ENCODE results near the gene EMC6. TPM values are rescaled to one million over a fixed set of nuclear protein-coding genes. Genes with fewer than 3 reads are reported as not detected.
A peak's percentile ranks its signal among the peaks of the same experiment; 100 is the strongest.

Gene EMC6
- total RNA-seq, 1 donor: 13.8 TPM

- TF ChIP-seq, protein P1, sequence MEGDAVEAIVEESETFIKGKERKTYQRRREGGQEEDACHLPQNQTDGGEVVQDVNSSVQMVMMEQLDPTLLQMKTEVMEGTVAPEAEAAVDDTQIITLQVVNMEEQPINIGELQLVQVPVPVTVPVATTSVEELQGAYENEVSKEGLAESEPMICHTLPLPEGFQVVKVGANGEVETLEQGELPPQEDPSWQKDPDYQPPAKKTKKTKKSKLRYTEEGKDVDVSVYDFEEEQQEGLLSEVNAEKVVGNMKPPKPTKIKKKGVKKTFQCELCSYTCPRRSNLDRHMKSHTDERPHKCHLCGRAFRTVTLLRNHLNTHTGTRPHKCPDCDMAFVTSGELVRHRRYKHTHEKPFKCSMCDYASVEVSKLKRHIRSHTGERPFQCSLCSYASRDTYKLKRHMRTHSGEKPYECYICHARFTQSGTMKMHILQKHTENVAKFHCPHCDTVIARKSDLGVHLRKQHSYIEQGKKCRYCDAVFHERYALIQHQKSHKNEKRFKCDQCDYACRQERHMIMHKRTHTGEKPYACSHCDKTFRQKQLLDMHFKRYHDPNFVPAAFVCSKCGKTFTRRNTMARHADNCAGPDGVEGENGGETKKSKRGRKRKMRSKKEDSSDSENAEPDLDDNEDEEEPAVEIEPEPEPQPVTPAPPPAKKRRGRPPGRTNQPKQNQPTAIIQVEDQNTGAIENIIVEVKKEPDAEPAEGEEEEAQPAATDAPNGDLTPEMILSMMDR (IDR thresholded peaks at IDR 0.05; ENCODE audit: extremely low read depth, low read depth, low read length): no peak
- DNase-seq (ENCODE audit: insufficient read length, low spot score, missing footprints): peak; percentile 75
- no peak overlapping the region for H3K27ac ChIP-seq (ENCODE audit: low read depth, low read length)
Observed at GRCh38 chr17:3685174-3685573, 16.6 kb downstream of the EMC6 start.

GRCh38 chr17:3688027-3688553 lies 19.5 kb downstream of the EMC6 start:
- Histone ChIP-seq H2AFZ (ENCODE audit: low read length) (peak overlapping the region; percentile 29), H3K79me2 (ENCODE audit: insufficient read depth, low read length) (no peaks in the 10 kb centered on the region), H3K9me3 (ENCODE audit: low read depth, low read length) (no peaks in the 10 kb centered on the region), H4K20me1 (ENCODE audit: insufficient read depth, low read length) (no peaks in the 10 kb centered on the region), H3K4me1 (ENCODE audit: insufficient read depth, low read length) (no peaks in the 10 kb centered on the region), H3K27ac (ENCODE audit: low read depth, low read length) (no peak overlapping the region), H3K4me3 (ENCODE audit: insufficient read depth, low read length) (no peak overlapping the region), H3K27me3 (ENCODE audit: insufficient read depth, low read length) (peaks cover 4% of the 10 kb centered on the region), H3K36me3 (ENCODE audit: insufficient read depth, low read length) (no peaks in the 10 kb centered on the region), H3K4me2 (ENCODE audit: insufficient read depth, low read length) (no peak overlapping the region)
- TF ChIP-seq, protein P1 (IDR thresholded peaks at IDR 0.05; ENCODE audit: extremely low read depth, low read depth, low read length): no peak
- peak; percentile 92 for DNase-seq (ENCODE audit: insufficient read length, low spot score, missing footprints)

More at GRCh38 chr17:3685174-3685573, 16.6 kb downstream of the EMC6 start:
- H3K9me3 ChIP-seq (ENCODE audit: low read depth, low read length): no peaks in the 10 kb centered on the region
- H3K4me2 ChIP-seq (ENCODE audit: insufficient read depth, low read length): no peak overlapping the region
- no peaks in the 10 kb centered on the region for H3K36me3 ChIP-seq (ENCODE audit: insufficient read depth, low read length)
- H3K79me2 ChIP-seq (ENCODE audit: insufficient read depth, low read length): no peaks in the 10 kb centered on the region
- no peak overlapping the region for H2AFZ ChIP-seq (ENCODE audit: low read length)
- peaks cover 4% of the 10 kb centered on the region for H3K27me3 ChIP-seq (ENCODE audit: insufficient read depth, low read length)
- no peaks in the 10 kb centered on the region for H3K4me1 ChIP-seq (ENCODE audit: insufficient read depth, low read length)
- H3K4me3 ChIP-seq (ENCODE audit: insufficient read depth, low read length): no peak overlapping the region
- no peaks in the 10 kb centered on the region for H4K20me1 ChIP-seq (ENCODE audit: insufficient read depth, low read length)

DNA sequence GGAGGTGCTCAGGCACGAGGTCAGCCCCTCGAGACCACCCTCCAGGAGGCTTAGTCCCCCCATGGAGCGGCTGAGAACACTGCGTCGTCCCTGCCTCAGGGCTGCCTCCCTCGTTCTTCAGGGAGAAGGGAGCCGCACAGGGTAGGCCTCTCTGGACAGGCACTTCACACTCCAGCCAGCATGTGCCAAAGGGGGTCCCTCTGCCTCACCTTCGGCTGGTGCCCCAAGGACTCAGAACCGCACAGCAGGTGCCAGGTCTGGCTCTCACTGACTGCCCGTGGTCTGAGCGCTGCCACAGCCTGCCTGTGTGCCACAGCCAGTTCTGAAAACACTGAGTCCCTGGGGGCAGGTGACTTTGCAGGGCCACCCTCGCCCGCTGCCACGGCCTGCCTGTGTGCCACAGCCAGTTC lies 20.2 kb downstream of the EMC6 start:
- no peak overlapping the region for H3K27ac ChIP-seq (ENCODE audit: low read depth, low read length)
- DNase-seq (ENCODE audit: insufficient read length, low spot score, missing footprints): peak; percentile 80
- H3K4me3 ChIP-seq (ENCODE audit: insufficient read depth, low read length): no peak overlapping the region
- H3K9me3 ChIP-seq (ENCODE audit: low read depth, low read length): no peaks in the 10 kb centered on the region
- no peaks in the 10 kb centered on the region for H4K20me1 ChIP-seq (ENCODE audit: insufficient read depth, low read length)
- no peaks in the 10 kb centered on the region for H3K36me3 ChIP-seq (ENCODE audit: insufficient read depth, low read length)
- H3K4me2 ChIP-seq (ENCODE audit: insufficient read depth, low read length): no peak overlapping the region
- no peaks in the 10 kb centered on the region for H3K4me1 ChIP-seq (ENCODE audit: insufficient read depth, low read length)
- peaks cover 5% of the 10 kb centered on the region for H3K27me3 ChIP-seq (ENCODE audit: insufficient read depth, low read length)
- TF ChIP-seq, protein P1 (IDR thresholded peaks at IDR 0.05; ENCODE audit: extremely low read depth, low read depth, low read length): no peak
- no peak overlapping the region for H2AFZ ChIP-seq (ENCODE audit: low read length)
- no peaks in the 10 kb centered on the region for H3K79me2 ChIP-seq (ENCODE audit: insufficient read depth, low read length)

GRCh38 chr17:3689262-3690093 lies 20.9 kb downstream of the EMC6 start:
- Histone ChIP-seq H3K27ac (ENCODE audit: low read depth, low read length) (no peak overlapping the region), H3K4me2 (ENCODE audit: insufficient read depth, low read length) (no peak overlapping the region), H3K36me3 (ENCODE audit: insufficient read depth, low read length) (no peaks in the 10 kb centered on the region), H2AFZ (ENCODE audit: low read length) (no peak overlapping the region), H3K27me3 (ENCODE audit: insufficient read depth, low read length) (peaks cover 3% of the 10 kb centered on the region), H3K9me3 (ENCODE audit: low read depth, low read length) (no peaks in the 10 kb centered on the region), H3K4me3 (ENCODE audit: insufficient read depth, low read length) (no peak overlapping the region), H3K79me2 (ENCODE audit: insufficient read depth, low read length) (no peaks in the 10 kb centered on the region), H4K20me1 (ENCODE audit: insufficient read depth, low read length) (no peaks in the 10 kb centered on the region), H3K4me1 (ENCODE audit: insufficient read depth, low read length) (no peaks in the 10 kb centered on the region)
- peak; percentile 89 for DNase-seq (ENCODE audit: insufficient read length, low spot score, missing footprints)
- TF ChIP-seq, protein P1 (IDR thresholded peaks at IDR 0.05; ENCODE audit: extremely low read depth, low read depth, low read length): no peak
